NCI-H1105 (cell line): ENCODE data around the gene BANP.
"Not testable (repeated sequence)": the region's sequence is repeated elsewhere in the genome, so short reads cannot be mapped to it uniquely, and the experiment has no call there.

Source experiments
- DNase-seq: peaks from one replicate; lab custom pipeline; 2025; lab: John Stamatoyannopoulos, UW

The BANP gene

DNA sequence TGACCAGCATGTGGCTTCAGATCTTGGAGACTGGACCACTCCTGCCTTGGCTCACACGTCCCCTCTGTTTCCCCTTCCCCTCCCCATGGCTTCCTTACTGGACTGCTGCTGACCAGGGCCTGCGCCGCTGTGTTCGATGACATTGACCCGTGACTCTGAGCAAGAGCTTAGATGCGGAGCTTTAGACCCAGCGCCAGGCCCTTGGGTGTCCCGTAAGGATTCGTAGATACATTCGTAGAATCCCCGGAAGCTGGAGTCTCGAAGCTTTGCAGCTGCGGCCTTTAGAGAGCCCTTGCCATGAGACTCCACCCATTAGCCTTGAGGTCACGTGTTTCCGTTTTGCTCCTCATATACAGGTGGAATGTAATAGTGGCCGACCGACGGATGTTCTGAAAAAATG is 65.2 kb downstream of the BANP start:
- DNase-seq: not testable (repeated sequence)

DNA sequence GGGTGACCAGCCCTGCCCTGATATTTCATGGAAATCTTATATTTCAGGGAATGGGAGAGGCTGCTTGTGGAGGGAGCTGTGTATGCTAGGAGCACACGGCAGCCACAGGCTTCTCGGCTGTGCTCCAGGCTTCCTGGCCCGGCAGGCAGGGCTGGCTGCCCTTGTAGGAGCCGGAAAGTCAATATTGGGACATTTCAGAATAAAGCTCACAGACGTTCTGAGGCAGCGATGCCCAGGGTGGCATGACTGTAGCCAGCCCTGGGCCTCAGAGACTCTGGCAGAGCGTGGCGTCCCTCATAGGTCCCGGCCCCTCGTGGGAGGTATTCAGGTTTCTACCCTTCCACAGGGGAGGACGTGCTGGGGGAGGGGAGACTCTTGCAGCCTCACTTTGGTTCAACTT is 65.7 kb downstream of the BANP start:
- DNase-seq: no peak

DNA sequence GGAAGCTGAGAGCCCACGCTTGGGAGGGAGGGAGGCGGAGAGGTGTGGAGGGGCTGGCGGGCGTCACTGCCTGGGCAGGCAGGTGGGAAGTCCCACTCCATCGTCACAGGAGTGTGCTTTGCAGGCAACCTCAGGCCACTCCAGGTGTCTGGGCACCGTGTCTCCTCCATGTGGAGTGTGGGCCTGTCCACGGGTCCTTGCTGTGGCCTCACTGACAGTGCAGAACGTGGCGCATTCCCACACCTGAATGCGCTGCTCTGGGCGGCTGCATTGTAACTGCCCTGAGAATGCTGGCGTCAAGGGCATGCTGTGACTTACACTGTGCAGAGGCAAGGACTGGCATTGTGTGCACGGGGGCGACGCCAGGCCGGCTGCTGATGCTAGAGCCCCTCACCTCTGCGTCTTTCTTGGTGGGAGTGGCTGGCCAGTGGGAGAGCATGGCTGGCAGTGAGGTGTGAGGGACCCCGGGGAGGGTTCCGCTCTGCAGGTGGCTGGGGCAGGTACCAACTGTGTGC is 66.4 kb downstream of the BANP start:
- DNase-seq: no peak

DNA sequence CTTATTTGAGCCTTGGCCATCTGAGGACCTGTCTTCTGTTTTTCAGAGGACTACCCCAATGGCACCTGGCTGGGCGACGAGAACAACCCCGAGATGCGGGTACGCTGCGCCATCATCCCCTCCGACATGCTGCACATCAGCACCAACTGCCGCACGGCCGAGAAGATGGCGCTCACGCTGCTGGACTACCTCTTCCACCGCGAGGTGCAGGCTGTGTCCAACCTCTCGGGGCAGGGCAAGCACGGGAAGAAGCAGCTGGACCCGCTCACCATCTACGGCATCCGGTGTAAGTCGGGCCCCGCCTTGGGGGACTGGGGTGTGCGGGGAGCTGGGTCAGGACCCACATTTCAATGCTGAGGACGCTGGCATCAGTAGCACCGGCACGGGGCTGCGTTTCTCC is 67.1 kb downstream of the BANP start:
- DNase-seq: not testable (repeated sequence)

DNA sequence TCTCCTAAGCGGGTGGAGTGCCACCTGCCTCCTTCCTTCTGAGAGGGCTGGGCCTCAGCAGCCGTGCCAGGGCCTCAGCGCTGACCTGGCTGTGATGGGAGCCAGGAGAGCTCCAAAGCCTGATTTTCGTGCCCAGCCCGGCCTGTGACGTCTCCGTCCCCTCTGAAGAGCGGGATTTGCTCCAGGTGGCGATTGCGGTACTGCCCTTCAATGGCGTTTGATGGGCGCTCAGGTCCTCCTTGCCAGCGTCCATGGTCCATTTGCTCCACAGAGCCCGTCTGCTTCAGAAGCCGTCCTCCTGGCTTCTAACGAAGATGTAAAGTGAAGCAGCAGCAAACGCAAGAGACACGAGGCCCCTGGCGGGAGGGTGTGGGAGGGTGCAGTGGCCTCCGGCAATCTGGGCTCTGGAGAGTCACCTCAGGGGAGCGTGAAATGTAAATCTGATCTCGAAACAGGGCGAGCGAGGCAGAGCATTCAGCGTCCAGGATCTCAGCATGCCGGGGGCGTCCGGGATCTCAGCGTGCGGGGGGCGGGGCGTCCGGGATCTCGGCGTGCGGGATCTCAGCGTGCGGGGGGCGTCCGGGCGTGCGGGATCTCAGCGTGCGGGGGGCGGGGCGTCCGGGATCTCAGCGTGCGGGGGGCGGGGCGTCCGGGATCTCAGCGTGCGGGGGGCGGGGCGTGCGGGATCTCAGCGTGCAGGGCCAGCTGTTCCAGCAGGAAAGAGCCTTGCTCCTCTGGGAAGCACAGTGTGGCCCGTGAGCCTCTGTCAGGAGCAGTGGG is 68.0 kb downstream of the BANP start:
- DNase-seq: not testable (repeated sequence)

DNA sequence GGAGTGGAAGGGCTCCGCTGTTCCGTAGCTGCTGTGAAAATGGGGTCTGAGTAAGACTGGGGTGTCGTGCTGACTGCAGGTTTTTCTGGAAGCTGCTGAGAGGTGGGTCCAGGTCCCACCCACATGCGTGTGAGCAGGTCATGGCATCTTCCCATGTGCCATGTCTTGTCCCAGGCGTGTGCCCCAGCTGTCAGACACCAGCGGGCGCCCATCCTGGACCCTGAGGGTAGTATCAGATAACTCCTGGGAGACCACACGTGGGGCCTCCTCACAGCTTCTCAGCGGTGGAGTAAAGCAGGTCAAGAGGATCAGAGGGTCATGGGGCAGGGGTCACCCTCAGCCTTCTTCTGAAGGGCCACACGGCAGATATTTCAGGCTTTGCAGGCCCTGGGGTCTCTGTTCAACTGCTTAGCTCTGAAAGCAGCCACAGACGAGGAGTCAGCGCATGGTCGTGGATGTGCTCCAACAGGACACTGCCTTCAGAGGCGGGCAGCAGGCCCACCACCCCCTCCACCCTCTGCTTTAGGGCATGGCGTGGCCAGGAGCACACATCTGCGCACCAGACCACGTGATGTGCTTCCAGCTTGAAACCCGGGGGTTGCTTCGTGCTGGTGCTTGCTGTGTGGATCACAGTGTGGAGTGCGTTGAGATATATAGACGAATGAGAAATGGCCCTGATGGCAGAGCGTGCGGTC is 68.7 kb downstream of the BANP start:
- DNase-seq: no peak

DNA sequence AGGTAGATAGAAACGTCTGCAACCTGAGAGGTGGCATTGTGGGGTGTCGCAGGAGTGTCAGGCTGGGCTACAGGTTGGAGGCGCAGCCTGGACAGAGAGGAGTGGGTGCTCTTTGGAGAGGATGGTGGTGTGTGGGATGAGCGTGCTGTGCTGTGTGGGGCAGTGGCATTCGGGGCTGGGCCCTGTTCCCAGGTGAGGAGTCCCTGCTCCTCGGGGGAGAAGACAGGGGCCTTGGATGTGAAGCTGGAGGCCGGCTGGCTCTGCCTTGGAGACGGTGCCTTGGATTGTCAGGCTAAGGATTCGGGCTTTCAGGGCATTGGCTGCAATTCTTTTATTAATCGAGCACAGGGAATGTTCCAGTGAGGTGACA is 69.3 kb downstream of the BANP start:
- no peak for DNase-seq

DNA sequence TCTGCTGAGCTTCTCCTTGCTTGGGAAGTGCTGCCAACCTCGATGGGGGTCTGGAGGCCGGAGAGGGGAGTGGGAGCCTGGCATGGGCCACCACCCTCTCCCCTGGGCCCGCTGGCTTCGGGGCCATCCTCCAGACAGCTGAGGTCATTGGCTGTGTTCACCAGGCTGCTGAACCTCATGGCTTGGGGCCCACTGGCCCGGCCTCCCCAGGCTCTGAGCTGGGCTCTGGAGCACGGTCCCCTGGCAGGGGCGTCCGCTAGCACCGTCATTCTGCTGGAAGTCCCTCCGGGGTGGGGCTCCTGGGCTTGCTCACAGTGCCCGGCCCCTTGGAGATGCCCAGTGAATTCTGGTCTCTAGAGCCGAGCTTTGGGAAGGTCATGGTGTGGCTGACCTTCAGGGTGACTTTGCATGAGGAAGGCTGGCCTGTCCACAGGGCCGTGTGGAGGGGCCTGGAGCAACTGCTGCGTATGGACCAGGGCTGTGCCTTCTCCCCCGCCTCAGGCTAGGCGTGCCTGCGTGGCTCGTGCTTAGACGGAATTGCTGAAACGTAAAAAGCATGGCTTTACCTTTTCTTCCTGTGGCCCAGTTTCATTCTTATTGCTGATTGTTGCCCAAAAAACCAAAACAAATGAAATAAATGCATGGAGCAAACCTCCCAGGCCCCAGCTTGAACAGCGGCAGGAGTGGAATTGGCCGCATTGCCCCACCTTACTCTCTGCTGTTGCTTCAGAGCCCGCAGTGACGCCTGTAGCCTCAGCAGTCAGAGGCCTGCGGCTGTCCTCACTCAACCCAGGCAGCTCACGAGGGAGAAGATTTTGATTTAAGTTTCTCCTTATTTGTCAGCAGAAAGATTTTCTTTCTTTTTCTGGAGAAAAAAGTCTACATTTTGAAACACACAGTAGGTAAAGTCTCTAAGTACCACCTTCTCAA is 70.1 kb downstream of the BANP start:
- DNase-seq: not testable (repeated sequence)

DNA sequence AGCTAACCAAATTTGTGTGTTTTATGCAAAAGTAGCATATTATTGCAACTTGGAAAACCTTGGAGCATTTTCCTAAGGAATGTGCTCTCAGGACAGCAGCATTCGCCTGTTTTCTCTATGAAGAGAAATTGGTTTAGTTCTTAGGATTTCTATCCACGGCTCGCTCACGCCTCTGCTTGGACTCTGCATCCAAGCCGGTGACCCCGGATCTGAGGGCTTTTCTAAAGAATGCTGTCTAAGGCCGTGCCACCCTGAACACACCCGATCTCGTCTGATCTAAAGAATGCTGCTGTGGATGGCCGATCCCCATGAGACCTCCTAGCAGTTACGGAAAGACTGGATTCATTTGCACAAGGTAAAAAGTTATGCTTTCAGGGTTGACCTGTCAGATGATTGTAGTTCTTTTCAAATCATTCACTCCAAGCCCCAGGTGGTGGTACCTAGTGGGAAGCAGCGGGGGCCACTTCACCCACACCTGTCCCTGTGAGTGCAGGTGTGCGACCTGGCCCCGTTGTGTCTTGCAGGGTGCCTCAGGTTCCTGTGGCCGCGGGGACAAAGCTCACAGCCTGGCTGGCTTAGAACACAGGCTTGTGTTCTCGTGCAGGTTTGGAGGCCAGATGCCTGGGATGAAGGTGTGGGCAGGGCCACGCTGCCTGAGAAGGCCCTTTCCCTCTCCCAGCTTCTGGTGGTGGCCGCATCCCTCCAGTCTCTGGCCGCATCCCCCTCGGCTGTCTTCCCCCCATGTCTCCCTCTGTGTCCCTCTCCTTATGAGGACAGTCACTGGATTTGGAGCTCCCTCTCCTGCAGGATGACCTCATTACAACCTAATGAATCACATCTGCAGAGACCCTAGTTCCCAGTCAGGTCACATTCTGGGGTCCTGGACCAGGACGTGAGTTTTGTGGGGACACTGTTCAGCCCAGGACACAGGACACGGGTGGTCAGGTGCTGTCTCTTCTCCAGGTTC is 71.1 kb downstream of the BANP start:
- no peak for DNase-seq

DNA sequence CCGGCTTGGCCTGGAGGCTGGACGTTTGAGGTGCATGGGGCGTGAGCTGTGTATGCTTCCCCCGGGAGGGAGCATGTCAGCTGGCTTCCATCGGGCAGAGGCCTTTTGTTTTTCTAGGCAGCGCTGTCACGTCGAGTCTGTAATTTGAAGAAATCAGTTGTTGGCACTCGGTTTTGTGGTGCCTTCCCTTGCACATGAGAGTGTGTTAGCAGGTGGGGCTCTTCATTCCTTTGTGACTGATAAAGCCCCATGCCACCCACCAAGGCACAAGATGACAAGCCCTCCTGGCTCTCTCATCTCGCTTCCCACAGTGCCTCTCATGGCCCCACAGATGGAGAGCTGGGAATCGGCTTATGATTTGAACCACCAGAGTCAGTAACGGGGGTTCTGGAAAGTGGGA is 72.1 kb downstream of the BANP start:
- no peak for DNase-seq

DNA sequence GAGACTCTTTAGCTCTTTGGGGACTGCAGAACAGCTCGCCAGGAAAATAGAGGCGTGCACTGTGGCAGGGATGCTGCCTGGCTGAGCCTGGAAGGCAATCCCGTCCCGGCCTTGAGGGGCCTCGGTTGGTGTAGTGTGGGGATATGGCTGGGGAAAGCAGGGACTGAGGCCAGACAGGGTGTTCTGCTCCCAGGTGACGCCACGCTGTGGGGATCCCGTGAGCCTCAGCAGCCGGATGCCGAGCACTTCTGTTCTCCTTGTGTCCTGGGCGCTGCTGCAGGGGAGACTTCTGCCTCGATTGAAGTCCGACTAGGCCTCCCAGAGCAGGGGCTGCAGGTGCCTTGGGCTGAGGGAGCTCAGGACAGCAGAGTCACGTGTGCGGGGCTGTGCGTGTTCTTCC is 72.6 kb downstream of the BANP start:
- no peak for DNase-seq

DNA sequence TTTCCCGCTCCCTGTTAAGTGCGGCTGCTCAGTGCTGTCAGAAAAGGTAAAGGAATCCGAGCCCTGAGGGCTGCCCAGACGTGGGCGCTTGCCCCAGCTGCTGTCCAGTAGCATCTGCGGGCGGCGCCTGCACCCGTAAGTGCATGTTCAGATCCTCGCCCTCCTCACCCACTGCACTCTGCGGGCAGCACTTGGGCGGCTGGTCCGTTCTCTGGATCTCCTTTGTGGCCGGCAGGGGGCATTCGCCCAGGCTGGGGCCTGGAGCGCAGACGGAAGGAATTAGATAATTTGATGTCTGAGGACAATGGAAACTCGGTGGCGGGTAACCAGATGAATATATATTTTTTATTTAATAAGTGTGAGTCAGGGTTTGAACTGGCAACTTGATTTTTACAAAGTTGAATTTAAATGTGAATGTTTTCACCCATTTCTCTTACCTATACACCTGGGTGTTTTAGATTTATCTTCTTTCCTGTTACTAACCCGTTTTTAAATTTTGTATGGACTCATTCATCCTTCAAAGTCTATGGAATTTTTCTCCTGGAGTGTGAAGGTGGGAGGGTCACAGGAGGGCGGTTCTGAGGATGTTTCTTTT is 73.4 kb downstream of the BANP start:
- not testable (repeated sequence) for DNase-seq

DNA sequence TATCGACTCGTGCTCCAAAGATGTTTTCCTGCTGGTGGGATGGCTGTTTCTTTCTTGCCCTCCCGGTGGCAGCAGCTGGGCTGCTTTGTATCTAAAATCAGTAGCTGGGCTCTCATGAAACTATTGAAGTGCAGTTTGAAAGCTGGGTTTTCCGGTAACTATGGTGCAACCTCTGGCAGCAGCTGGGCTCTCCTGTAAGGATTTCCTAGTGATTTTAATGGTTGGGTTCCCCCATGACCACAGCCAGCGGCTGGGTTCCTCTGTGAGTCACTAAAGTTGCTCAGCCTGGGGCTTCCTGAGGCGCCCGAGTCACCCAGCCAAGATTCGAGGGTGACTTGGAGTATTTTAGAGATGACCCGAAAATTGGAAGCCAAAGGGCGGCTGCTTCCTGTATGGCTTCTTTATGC is 73.9 kb downstream of the BANP start:
- DNase-seq: not testable (repeated sequence)

DNA sequence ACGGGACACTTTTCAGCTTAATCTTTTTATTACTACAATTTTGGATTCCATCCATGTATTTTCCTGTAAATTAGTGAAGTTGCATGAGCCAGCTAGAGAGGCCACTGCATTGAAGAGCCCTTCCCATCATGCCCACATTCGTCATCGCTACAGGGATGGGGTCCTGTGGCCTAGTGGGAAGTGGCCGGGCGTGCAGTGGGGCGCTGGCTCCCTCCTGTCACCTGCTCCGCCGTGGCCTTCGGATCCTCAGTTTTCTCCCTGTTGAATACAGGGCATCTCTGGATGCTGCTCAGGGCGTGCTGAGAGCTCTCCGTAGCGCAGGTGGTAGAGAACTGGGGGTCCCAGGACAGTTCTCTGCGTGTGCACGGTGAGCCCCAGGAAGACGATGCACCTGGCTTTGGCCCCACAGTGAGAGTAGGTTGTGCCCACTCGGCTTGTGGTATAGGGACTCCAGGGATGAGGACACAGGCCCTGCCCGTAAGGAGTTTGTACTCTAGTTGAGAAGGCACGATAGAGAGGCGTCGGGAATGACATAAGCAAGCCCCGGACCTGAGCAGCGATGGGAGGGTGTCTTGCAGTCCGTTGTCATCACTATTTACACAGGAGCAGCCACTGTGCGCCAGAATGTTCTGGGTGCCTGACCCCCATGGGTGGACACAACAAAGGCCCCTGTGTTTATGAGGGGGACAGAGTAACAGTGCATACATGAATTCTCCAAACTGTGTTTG is 74.8 kb downstream of the BANP start:
- DNase-seq: not testable (repeated sequence)

DNA sequence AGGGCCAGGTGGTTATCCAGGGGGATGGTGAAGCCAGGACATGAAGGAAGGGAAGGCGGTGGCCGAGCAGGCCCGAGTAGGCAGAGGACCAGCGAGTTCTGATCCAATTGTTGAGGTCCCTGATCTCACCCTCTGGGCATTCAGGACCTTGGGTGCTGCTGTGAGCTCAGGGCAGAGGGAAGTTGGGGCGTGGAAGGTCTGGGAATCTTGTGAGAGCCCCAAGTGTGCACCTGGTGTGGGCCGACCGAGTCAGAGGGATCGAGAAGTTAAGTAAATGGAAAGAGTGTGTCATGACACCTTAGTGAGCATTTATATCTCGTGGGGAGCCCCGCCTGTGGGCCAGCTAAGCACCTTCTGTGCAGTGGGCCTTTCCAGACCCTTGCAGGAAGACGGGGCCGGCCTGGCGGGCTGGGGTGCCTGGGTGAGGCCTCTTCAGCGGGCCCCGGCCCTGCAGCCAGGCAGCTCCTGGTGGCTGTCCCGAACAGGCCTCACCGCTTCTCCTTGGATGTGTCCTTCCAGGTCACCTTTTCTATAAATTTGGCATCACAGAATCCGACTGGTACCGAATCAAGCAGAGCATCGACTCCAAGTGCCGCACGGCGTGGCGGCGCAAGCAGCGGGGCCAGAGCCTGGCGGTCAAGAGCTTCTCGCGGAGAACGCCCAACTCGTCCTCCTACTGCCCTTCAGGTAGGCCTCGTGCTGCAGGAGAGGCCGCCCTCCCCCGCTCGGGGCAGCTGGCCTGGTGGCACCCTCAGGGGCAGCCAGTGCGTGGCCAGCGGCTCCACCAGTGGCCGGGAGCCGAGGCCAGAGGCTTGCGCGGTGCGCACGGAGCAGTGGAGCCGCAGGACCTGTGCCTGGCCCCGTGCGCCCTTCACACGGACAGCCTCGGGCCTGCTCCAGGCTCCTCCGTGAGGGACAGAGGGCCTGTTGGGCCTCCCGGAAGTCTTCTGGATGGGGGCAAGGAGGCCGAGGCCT is 76.0 kb downstream of the BANP start:
- no peak for DNase-seq

DNA sequence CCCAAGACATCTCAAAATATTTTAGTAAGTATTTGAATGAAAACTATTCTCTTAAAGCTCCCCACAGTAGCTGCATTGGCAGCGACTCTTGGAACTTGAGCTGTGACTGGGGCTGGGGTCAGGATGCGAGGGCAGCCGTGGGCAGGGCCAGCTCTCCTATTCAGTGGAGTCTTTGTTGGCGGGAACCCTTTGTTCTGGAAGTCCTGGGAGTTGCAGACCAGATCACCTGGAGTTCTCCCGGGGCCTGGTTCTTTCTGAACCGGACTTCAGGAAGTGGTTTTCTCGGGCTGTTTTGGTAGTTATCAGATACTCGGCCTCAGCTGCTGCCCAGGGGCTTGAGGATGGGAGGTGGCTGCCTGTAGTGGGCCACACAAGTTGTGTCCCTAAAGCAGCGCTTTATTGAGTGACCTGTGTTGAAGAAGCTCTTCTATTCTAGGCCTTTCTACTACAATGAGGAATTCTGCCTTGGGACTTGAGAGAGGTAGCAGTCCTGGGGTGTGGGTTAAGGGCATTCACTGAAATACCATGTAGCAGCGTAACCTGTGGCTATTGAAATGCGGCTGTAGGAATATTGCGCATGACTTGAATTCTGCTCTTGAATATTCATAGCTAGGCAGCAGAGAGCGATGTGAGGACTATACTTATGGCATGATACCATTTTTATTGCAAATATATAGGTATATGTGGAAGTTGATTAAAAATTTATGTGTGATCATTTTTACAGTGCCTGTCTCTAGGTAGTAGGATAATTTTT is 77.1 kb downstream of the BANP start:
- DNase-seq: not testable (repeated sequence)

DNA sequence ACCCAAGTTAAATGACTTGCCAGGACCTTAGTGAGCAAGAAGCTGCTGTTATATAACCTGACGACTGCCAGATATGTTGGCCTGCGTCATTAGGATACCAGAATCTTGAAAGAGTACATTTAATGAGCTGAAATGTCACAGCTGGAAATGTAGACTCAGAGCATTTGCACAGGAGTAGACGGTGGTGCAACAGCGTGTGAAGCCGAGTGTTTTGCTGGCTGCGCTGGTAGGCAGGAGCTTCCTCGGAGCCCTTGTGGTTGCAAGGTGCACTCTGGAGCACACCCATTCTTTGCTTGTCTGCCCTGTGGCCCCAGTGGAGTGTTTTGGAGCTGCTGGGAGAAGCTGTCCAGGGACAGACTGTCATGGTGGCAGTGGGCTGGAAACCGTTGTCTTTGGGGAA is 79.3 kb downstream of the BANP start:
- DNase-seq: no peak

DNA sequence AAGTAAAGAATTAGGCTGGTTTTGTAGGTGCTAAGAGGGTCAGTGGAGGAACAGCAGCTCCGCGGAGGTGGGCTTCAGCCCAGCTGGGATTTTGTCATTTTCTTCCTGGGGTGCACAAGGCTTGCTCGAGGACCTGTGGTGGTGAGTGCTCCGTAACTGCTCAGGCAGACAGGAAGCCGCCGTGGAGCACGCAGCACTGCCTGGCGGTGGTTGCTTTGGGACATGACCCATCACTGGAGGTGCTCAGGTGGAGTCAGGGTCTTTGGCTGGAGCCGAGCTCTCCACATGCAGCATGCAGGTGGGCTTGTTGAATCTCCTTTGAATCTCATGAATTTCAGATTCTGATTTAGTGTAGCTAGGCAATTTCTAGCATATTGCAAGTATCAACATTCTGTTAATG is 79.7 kb downstream of the BANP start:
- not testable (repeated sequence) for DNase-seq
